ENCODE measurements around the gene RNF224. TPM values are rescaled to one million over a fixed set of nuclear protein-coding genes. Genes with fewer than 3 reads are reported as not detected.

The RNF224 gene
- polyA plus RNA-seq, 2 of the 4 experiments (the other 2 are of a cell fraction): 0.04 TPM; not detected in 1

DNA sequence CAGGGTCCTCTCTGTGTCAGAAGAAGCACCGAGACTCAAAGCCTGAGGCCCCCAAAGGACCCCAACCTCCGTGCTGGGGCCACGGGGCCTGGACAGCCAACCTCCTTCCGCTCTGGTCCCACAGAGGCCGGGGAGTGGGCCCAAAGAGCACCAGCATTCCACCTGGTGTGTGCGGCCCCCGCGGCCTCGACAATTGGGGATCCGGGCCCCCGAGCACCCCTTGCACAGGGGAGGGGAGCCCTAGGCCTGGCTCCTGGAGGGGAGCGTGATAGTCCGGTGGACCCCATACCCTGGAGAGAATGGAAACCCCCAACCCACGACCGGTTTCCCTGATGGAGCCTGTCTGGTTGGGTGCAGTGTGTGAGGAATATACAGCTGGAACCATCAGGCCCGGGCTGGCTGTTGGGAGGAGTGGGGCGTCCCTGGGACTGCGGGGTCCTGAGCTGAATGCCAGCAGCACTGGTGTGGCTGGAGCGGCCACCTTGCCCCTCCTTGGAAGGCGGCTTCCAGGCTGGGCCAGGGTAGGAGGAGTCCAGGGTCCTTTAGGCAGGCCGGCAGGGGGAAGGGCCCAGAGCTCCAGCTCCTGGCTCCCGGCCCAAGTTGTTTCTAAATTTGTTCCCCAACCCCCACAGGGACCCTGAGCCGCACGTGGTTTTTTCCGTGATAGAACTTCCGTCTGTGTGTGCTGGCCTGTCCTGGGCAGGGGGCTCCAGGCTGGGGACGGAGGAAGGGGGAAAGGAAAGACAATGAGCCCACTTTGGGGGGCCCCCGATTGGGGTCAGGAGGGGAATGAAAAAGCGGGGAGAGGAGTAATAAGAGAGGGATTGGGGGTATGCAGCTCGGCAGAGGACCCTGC lies 49.4 kb downstream of the RNF224 start (continued):
- TF ChIP-seq, protein P1, sequence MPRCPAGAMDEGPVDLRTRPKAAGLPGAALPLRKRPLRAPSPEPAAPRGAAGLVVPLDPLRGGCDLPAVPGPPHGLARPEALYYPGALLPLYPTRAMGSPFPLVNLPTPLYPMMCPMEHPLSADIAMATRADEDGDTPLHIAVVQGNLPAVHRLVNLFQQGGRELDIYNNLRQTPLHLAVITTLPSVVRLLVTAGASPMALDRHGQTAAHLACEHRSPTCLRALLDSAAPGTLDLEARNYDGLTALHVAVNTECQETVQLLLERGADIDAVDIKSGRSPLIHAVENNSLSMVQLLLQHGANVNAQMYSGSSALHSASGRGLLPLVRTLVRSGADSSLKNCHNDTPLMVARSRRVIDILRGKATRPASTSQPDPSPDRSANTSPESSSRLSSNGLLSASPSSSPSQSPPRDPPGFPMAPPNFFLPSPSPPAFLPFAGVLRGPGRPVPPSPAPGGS (IDR thresholded peaks at IDR 0.05): no peak
- TF ChIP-seq CHD2 (IDR thresholded peaks at IDR 0.05; ENCODE audit: low read length, partially characterized antibody) (no peak), HEYL (CRISPR knock-in tag; IDR thresholded peaks at IDR 0.05) (no peak), POLR2AphosphoS2 (conservative IDR thresholded peaks at IDR 0.05; ENCODE audit: low read length) (no peak), RCOR1 (IDR thresholded peaks at IDR 0.05; ENCODE audit: low read depth, low read length) (no peak), ZC3H11A (IDR thresholded peaks at IDR 0.05) (no peak), KDM5A (IDR thresholded peaks at IDR 0.05) (no peak), EP300 (IDR thresholded peaks at IDR 0.05) (no peak), ZSCAN20 (CRISPR knock-in tag; IDR thresholded peaks at IDR 0.05) (no peak), RAD21 (conservative IDR thresholded peaks at IDR 0.05 in 1 of 2, IDR thresholded peaks at IDR 0.05 in 1 of 2) (no peak), FOSB (CRISPR knock-in tag; IDR thresholded peaks at IDR 0.05) (no peak), PHF8 (IDR thresholded peaks at IDR 0.05; ENCODE audit: borderline replicate concordance, low read depth) (no peak), CBX8 (IDR thresholded peaks at IDR 0.05) (no peak), FOXS1 (CRISPR knock-in tag; IDR thresholded peaks at IDR 0.05) (no peak), TFCP2L1 (CRISPR knock-in tag; IDR thresholded peaks at IDR 0.05) (0 out of 2 replicates have a peak, but pooled peaks have one; percentile 14), MYC (IDR thresholded peaks at IDR 0.05; ENCODE audit: borderline replicate concordance, low read length) (peak; percentile 73; the same call in 1 of the 2 replicates), CEBPB (IDR thresholded peaks at IDR 0.05) (0 out of 4 replicates have a peak, but pooled peaks of 1 of the 2 experiments have one; percentile 19), CHD4 (IDR thresholded peaks at IDR 0.05; ENCODE audit: borderline replicate concordance) (no peak), JUNB (IDR thresholded peaks at IDR 0.05) (no peak), MAFK (IDR thresholded peaks at IDR 0.05; ENCODE audit: partially characterized antibody) (no peak), ESRRA (IDR thresholded peaks at IDR 0.05; ENCODE audit: borderline replicate concordance, low read length) (no peak), HDAC2 (IDR thresholded peaks at IDR 0.05) (no peak), ZFP36 (IDR thresholded peaks at IDR 0.05; ENCODE audit: borderline replicate concordance, partially characterized antibody) (no peak), EHMT2 (IDR thresholded peaks at IDR 0.05; ENCODE audit: low read depth) (no peak), NR3C1 (IDR thresholded peaks at IDR 0.05) (no peak), TP53 (CRISPR knock-in tag; IDR thresholded peaks at IDR 0.05) (0 out of 2 replicates have a peak, but pooled peaks have one; percentile 32), ZNF302 (CRISPR knock-in tag; IDR thresholded peaks at IDR 0.05) (no peak), JUN (IDR thresholded peaks at IDR 0.05) (no peak), NPAS2 (CRISPR knock-in tag; IDR thresholded peaks at IDR 0.05; ENCODE audit: borderline replicate concordance) (no peak), EHF (CRISPR knock-in tag; IDR thresholded peaks at IDR 0.05) (no peak), HOXA7 (CRISPR knock-in tag; IDR thresholded peaks at IDR 0.05) (no peak)
- TF ChIP-seq, protein P2, sequence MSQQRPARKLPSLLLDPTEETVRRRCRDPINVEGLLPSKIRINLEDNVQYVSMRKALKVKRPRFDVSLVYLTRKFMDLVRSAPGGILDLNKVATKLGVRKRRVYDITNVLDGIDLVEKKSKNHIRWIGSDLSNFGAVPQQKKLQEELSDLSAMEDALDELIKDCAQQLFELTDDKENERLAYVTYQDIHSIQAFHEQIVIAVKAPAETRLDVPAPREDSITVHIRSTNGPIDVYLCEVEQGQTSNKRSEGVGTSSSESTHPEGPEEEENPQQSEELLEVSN (IDR thresholded peaks at IDR 0.05; ENCODE audit: borderline replicate concordance, low read depth): no peak
- TF ChIP-seq, protein P3, sequence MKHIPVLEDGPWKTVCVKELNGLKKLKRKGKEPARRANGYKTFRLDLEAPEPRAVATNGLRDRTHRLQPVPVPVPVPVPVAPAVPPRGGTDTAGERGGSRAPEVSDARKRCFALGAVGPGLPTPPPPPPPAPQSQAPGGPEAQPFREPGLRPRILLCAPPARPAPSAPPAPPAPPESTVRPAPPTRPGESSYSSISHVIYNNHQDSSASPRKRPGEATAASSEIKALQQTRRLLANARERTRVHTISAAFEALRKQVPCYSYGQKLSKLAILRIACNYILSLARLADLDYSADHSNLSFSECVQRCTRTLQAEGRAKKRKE (CRISPR knock-in tag; IDR thresholded peaks at IDR 0.05; ENCODE audit: low read depth): no peak
- TF ChIP-seq, protein P4, sequence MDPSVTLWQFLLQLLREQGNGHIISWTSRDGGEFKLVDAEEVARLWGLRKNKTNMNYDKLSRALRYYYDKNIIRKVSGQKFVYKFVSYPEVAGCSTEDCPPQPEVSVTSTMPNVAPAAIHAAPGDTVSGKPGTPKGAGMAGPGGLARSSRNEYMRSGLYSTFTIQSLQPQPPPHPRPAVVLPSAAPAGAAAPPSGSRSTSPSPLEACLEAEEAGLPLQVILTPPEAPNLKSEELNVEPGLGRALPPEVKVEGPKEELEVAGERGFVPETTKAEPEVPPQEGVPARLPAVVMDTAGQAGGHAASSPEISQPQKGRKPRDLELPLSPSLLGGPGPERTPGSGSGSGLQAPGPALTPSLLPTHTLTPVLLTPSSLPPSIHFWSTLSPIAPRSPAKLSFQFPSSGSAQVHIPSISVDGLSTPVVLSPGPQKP (IDR thresholded peaks at IDR 0.05; ENCODE audit: low read depth, low read length): no peak
- TF ChIP-seq, protein P5, sequence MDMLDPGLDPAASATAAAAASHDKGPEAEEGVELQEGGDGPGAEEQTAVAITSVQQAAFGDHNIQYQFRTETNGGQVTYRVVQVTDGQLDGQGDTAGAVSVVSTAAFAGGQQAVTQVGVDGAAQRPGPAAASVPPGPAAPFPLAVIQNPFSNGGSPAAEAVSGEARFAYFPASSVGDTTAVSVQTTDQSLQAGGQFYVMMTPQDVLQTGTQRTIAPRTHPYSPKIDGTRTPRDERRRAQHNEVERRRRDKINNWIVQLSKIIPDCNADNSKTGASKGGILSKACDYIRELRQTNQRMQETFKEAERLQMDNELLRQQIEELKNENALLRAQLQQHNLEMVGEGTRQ (IDR thresholded peaks at IDR 0.05): peak; percentile 48; the same call in 1 of the 2 replicates
- TF ChIP-seq, protein P6, sequence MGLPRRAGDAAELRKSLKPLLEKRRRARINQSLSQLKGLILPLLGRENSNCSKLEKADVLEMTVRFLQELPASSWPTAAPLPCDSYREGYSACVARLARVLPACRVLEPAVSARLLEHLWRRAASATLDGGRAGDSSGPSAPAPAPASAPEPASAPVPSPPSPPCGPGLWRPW (IDR thresholded peaks at IDR 0.05): no peak
- TF ChIP-seq, protein P7, sequence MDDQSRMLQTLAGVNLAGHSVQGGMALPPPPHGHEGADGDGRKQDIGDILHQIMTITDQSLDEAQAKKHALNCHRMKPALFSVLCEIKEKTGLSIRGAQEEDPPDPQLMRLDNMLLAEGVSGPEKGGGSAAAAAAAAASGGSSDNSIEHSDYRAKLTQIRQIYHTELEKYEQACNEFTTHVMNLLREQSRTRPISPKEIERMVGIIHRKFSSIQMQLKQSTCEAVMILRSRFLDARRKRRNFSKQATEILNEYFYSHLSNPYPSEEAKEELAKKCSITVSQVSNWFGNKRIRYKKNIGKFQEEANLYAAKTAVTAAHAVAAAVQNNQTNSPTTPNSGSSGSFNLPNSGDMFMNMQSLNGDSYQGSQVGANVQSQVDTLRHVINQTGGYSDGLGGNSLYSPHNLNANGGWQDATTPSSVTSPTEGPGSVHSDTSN (IDR thresholded peaks at IDR 0.05): no peak
